GM19438 (cell line): Measurements from ENCODE around the gene C2CD4C.
"Not testable (repeated sequence)": the region's sequence is repeated elsewhere in the genome, so short reads cannot be mapped to it uniquely, and the experiment has no call there.

Experiments used
- ATAC-seq: cut with Tn5 transposase; IDR thresholded peaks from one replicate; pipeline ENCODE4 v1.9.1; 2021; ENCODE audit warnings: low read depth; ENCODE audit not compliant: unreplicated experiment

The C2CD4C gene, protein sequence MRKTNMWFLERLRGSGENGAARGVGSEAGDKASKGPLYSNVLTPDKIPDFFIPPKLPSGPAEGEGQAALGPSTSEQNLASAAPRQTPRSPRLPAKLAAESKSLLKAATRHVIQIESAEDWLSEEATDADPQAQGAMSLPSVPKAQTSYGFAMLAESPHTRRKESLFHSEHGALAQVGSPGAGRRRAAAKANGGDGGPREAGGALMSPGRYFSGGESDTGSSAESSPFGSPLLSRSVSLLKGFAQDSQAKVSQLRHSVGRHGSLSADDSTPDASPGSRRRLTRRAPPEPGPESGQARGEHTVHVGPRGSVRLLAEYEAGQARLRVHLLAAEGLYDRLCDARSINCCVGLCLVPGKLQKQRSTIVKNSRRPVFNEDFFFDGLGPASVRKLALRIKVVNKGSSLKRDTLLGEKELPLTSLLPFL

GRCh38 chr19:408902-409515 is at the start of gene C2CD4C:
Gene C2CD4C, minus strand, starts transcription at chr19:409147. Its CDS starts 786 bp downstream, at chr19:408361.
- no peak for ATAC-seq

GRCh38 chr19:458091-459042 is 49.4 kb upstream of the C2CD4C start:
- no peak for ATAC-seq

- no peak for ATAC-seq
These were observed 48.7 kb upstream of the C2CD4C start for GRCh38 chr19:457636-458035.

DNA sequence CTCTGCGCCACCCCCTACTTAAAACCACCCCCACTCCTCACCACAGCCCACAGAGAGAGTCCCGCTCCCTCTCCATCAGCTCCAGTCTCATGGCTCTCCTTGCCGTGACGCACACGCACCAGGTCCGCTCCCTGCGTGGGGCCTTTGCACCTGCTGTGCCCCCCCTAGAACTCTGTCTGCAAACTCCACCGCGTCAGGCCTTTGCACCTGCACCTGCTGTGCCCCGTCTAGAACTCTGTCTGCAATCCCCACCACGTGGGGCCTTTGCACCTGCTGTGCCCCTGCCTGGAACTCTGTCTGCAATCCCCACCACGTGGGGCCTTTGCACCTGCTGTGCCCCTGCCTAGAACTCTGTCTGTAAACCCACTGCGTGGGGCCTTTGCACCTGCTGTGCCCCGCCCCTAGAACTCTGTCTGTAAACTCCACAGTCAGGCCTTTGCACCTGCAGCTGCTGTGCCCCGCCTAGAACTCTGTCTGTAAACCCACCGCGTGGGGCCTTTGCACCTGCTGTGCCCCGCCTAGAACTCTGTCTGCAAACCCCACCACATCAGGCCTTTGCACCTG is 47.7 kb upstream of the C2CD4C start:
- no peak for ATAC-seq

GRCh38 chr19:455851-456546 is 47.1 kb upstream of the C2CD4C start:
- no peak for ATAC-seq

GRCh38 chr19:455031-455705 is 46.2 kb upstream of the C2CD4C start:
- no peak for ATAC-seq

- ATAC-seq: no peak
These were observed 44.7 kb upstream of the C2CD4C start for GRCh38 chr19:453606-454005.

DNA sequence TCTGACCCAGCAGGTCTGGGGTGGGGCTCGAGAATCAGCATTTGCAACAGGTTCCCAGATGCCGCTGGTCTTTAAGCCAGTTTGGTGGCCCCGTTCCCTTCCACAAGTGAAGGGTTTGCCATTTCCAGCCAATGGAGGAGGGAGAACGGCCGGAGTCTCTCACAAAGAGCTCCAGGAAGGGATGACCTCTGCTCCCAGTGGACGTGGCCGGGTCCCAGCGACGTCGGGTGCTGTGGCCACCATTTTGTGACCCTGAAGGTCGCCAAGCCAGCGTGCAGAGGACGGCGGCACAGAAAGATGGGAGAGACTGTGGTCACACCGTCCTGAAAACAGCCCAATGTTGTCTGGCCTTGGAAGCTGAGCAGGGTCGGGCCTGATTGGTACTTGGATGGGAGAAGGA is 43.9 kb upstream of the C2CD4C start:
- no peak for ATAC-seq

- not testable (repeated sequence) for ATAC-seq
These were observed 42.0 kb upstream of the C2CD4C start for GRCh38 chr19:450912-451481.

DNA sequence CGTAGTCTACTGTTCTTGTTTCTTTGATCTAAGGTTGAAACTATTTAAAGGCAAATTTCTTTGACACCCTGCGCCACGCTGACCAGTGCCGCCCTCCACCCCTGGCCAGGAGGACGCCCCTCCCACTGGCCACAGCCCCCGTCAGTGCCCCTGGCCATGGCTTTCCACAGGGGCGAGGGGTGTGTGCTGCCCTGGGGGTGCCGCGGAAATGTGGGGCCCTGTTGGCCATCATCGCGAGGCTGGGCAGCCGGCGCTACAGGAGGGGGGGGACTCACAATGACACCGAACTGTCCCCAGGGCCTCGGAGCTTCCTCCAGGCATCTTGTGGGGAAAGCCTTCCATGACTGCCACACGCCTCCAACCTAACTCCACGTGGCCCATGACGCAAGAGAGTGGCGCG is 41.0 kb upstream of the C2CD4C start:
- no peak for ATAC-seq

DNA sequence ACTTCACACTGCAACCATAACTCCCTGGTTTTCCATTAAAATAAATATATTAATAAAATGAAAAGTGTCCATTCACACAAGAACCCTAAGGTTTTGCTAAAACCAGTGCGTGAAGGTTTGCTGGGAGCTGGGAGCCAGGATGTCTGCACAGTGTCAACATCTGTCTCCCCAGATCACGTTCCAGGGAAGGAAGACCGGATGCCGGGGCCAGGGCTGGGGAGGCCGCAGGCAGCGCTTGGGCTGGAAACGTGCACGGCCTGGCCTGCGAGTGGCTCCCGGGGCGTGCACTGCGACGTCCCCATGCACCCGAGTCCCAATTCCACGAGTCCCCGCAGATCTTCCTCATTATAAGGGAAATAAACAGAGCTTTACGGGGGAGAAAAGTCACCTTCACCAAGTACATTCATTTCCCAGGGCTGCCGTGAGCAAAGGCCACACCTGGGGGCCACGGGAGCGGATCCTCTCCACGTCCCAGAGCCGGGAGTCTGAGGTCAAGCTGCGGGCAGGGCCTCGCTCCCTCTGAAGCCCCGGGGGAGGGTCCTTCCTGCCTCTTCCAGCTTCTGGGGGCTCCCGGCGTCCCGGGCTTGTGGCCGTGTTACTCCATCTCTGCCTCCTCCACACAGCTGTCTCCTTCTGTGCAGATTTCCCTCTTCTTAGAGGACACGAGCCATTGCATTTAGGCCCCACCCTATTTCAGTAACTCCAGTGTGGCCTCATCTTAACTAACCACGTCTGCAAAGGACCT is 39.0 kb upstream of the C2CD4C start:
- no peak for ATAC-seq

DNA sequence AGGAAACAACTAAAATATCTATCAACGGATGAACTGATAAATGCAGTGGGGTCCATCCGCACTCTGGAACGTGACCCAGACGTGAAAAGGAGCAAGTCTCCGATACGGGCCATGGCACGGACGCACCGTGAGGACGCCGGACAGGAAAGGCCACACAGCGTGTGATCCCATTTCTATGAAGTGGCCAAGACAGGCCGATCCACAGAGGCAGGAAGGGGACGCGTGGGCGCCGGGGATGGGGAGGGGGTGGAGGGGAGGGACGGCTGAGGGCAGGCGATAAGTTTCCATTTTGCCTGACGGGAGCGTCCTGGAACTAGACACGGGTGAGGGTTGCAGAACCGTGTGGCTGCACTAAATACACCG is 38.1 kb upstream of the C2CD4C start:
- ATAC-seq: no peak

GRCh38 chr19:444677-445210 is 35.8 kb upstream of the C2CD4C start:
- ATAC-seq: no peak

- ATAC-seq: no peak
These were observed 34.1 kb upstream of the C2CD4C start for GRCh38 chr19:443005-443404.

DNA sequence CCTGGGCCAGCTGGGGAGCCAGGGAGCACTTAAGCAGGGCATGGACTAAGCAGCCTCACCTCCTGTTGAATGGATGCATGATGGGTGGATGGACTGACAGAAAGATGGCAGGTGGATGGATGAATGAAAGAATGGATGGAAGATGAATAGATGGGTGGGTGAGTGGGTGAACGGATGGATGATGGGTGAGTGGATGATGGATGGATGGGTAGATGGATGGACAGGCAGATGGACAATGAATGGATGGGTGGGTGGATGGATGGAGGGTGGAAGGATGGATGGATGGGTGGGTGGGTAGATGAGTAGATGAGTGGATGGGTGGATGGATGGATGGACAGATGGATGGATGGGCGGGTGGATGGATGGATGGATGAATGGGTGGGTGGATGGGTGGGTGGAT is 33.1 kb upstream of the C2CD4C start:
- no peak for ATAC-seq

DNA sequence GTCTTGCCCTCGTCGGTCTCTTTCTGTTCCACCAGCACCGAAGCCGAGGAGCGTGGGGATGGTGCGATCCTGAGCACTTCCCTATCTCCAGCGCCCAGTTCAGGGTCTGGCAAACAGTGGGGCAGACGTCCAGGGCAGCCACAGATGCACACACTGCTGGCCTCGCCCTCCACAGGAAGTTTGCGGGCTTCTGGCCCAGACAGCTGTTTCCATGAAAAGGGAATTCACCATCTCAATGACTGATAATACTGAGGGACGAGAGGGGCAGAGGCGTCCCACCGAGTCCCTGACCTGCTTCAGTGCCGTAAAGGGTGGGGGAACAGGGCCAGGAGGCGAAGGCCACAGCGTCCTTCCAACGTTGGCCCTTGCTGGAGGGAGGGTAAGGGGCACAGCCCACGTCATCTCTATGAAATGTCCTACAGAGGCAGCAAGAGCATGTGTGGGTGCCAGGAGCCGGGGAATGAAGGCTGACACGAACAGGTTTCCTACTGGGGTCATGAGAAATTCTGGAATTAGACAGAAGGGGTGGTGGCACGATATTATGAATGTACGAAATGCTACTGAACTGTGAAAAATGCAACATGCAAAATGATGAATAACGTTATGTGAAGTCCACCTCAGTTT is 32.4 kb upstream of the C2CD4C start:
- no peak for ATAC-seq

DNA sequence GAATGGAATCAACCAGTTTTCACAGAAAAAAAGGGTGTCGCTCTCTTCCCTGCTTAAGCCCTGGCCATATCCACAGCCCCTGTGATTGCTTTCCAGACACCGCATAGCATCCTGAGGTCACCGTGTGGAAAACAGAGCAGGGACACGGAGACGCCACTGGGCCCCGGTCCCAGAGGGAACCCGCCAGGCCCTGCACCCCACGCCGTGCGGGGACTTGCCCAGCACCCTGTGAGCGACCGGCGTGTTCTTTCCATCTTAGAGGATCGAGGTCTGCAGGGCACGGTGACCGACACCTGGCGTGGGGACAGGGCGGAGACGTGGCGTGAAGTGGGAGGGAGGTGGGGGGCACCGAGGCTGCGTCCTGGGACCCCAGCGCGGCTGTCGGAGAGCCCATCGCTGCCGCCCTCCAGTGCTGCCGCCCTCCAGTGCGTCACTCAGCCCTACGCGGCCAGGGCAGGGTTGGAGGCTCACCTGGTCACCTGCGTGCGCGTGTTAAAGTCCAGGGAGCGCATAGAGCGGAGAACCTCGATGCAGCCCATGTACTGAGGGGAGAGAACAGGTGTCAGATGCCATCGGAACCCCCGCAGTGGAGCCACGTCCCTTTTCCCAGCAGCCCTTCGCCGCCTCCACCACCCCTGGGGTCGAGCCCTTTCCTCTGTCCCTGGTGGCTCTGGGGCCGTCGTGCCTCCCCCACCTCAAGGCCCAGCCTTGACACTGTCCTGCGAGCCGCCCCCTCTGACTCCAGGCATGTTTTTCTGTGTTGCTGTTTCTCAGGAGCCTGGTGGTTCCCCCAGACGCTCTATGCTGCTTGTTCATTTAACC is 31.7 kb upstream of the C2CD4C start:
- no peak for ATAC-seq
